MCF 10A (cell line): ENCODE data around the gene UBR1. TPM values are rescaled to one million over a fixed set of nuclear protein-coding genes. Genes with fewer than 3 reads are reported as not detected.

Source experiments
- BruUV-seq: library from RNA; stranded (reverse); fragments of 400-500 nt; replicated peaks from 2 replicates; lab custom pipeline; 2021; lab: Mats Ljungman, UMichigan
- CTCF ChIA-PET: fragments of 300-600 bp; sonication (Branson Sonifier 250); formaldehyde crosslinking; extraction: SDS; loops from one replicate; lab custom pipeline; 2021; ENCODE audit warnings: antibody characterized with exemption, inconsistent platforms; lab: Yijun Ruan, JAX
- POLR2A ChIA-PET: fragments of 300-600, 350-650 bp; sonication (Branson Sonifier 250); formaldehyde crosslinking; extraction: SDS; loops from one replicate; lab custom pipeline; 2020; ENCODE audit warnings: antibody characterized with exemption, inconsistent platforms; lab: Yijun Ruan, JAX
- DNase-seq: peaks from one replicate; pipeline ENCODE4 v3.0.0-alpha.2; 2018; ENCODE audit not compliant: unreplicated experiment
- H3K27ac Mint-ChIP-seq: one replicate; pipeline ENCODE4 v1.8.0; 2022; ENCODE audit warnings: mild to moderate bottlenecking, low read depth, mixed read lengths; ENCODE audit not compliant: unreplicated experiment
- H3K27me3 Mint-ChIP-seq: one replicate; pipeline ENCODE4 v1.8.0; 2022; ENCODE audit warnings: mixed read lengths; ENCODE audit not compliant: insufficient read depth, unreplicated experiment
- H3K36me3 Mint-ChIP-seq: one replicate; pipeline ENCODE4 v1.8.0; 2022; ENCODE audit warnings: mild to moderate bottlenecking, moderate library complexity, mixed read lengths; ENCODE audit not compliant: insufficient read depth, unreplicated experiment
- H3K4me1 Mint-ChIP-seq: one replicate; pipeline ENCODE4 v1.8.0; 2022; ENCODE audit warnings: mixed read lengths; ENCODE audit not compliant: insufficient read depth, unreplicated experiment
- H3K4me3 Mint-ChIP-seq: one replicate; pipeline ENCODE4 v1.8.0; 2022; ENCODE audit warnings: mild to moderate bottlenecking, moderate library complexity, mixed read lengths; ENCODE audit not compliant: unreplicated experiment
- H3K9me3 Mint-ChIP-seq: one replicate; pipeline ENCODE4 v1.8.0; 2022; ENCODE audit warnings: mixed read lengths; ENCODE audit not compliant: unreplicated experiment
- CTCF ChIP-seq: fragments of 200-600 bp; IDR thresholded peaks from one replicate; pipeline ENCODE4 v1.8.0; 2022; ENCODE audit warnings: antibody characterized with exemption, mild to moderate bottlenecking; ENCODE audit not compliant: unreplicated experiment
- intact Hi-C: fragments of 100-400 bp; cut with micrococcal nuclease; formaldehyde crosslinking; loops from 2 replicates; pipeline ENCODE4 v1.14.1; 2022
- total RNA-seq: library from RNA; stranded (reverse); gene quantifications from 2 replicates; pipeline ENCODE4 v1.2.3, GENCODE V29; 2022

Gene UBR1
- total RNA-seq, 1 experiment from 2014 or later, result 25.6 TPM

- Mint-ChIP-seq H3K27ac (no peak overlapping the region), H3K4me3 (no peak overlapping the region), H3K36me3 (no peaks in the 10 kb centered on the region), H3K4me1 (no peaks in the 10 kb centered on the region), H3K27me3 (no peaks in the 10 kb centered on the region), H3K9me3 (no peaks in the 10 kb centered on the region)
- DNase-seq, result no peak
- BruUV-seq, result no TSS peak
- POLR2A ChIA-PET, result no interaction called here
- CTCF ChIA-PET, result interaction anchor here (4.3 kb wide), 1 partner anchor 10 kb away, joined by 22 read pairs; no protein-coding TSS in a partner anchor
- intact Hi-C loops, result no loop called here
- TF ChIP-seq CTCF, result no peak
Measured at GRCh38 chr15:42937143-42937542, 168.7 kb downstream of the UBR1 start.

GRCh38 chr15:42933886-42934667, 171.8 kb downstream of the UBR1 start:
- DNase-seq, result no peak
- POLR2A ChIA-PET, result interaction anchor here (1.2 to 1.5 kb wide), 2 partner anchors 22 to 198 kb away, joined by 3 to 5 read pairs; partner anchors contain the start of gene CDAN1
- no TSS peak for BruUV-seq
- intact Hi-C loops, result no loop called here
- Mint-ChIP-seq H3K9me3 (no peaks in the 10 kb centered on the region), H3K36me3 (no peaks in the 10 kb centered on the region), H3K4me3 (no peak overlapping the region), H3K27me3 (no peaks in the 10 kb centered on the region), H3K4me1 (no peaks in the 10 kb centered on the region), H3K27ac (no peak overlapping the region)
- CTCF ChIA-PET, result interaction anchor here (0.6 to 1.3 kb wide), 6 partner anchors 15 to 308 kb away, joined by 3 to 6 read pairs (median 3); no protein-coding TSS in a partner anchor
- no peak for TF ChIP-seq CTCF

GRCh38 chr15:42932833-42933515, 172.9 kb downstream of the UBR1 start:
- no peaks in the 10 kb centered on the region for H3K36me3 Mint-ChIP-seq
- no peak overlapping the region for H3K4me3 Mint-ChIP-seq
- H3K27me3 Mint-ChIP-seq, result no peaks in the 10 kb centered on the region
- POLR2A ChIA-PET, result no interaction called here
- no TSS peak for BruUV-seq
- no peak overlapping the region for H3K27ac Mint-ChIP-seq
- no peak for DNase-seq
- CTCF ChIA-PET, result interaction anchor here (0.6 to 1.0 kb wide), 2 partner anchors 119 to 229 kb away, joined by 3 read pairs; no protein-coding TSS in a partner anchor
- intact Hi-C loops, result no loop called here
- H3K4me1 Mint-ChIP-seq, result no peaks in the 10 kb centered on the region
- no peak for TF ChIP-seq CTCF
- H3K9me3 Mint-ChIP-seq, result no peaks in the 10 kb centered on the region
